Activated naive CD4-positive, alpha-beta T cell treated with anti-CD3 and anti-CD28 coated beads for 36 hours (primary cell): Measurements from ENCODE around the gene AUP1. TPM values are rescaled to one million over a fixed set of nuclear protein-coding genes. Genes with fewer than 3 reads are reported as not detected.
A peak's percentile ranks its signal among the peaks of the same experiment; 100 is the strongest.

Source experiments
- CTCF ChIA-PET: fragments of 350-600 bp; sonication (Branson Sonifier 250); formaldehyde crosslinking; loops from one replicate; lab custom pipeline; 2021; ENCODE audit warnings: antibody characterized with exemption; lab: Charles Lee
- DNase-seq: peaks from one replicate; pipeline ENCODE4 v3.0.0-alpha.2; 2020
- H3K27ac Mint-ChIP-seq: one replicate; pipeline ENCODE4 v1.8.0; 2021; ENCODE audit warnings: mild to moderate bottlenecking, mixed read lengths
- H3K27me3 Mint-ChIP-seq: one replicate; pipeline ENCODE4 v1.8.0; 2021; ENCODE audit warnings: low read depth, mixed read lengths
- H3K36me3 Mint-ChIP-seq: one replicate; pipeline ENCODE4 v1.8.0; 2021; ENCODE audit warnings: low read depth, mixed read lengths
- H3K4me1 Mint-ChIP-seq: one replicate; pipeline ENCODE4 v1.8.0; 2021; ENCODE audit warnings: low read depth, mixed read lengths
- H3K4me3 Mint-ChIP-seq: one replicate; pipeline ENCODE4 v1.8.0; 2021; ENCODE audit warnings: mild to moderate bottlenecking, moderate library complexity, mixed read lengths
- H3K9me3 Mint-ChIP-seq: one replicate; pipeline ENCODE4 v1.8.0; 2021; ENCODE audit warnings: mixed read lengths
- intact Hi-C: fragments of 100-400 bp; cut with micrococcal nuclease; formaldehyde crosslinking; loops from one replicate; pipeline ENCODE4 v1.15.1; 2023
- total RNA-seq, 2 experiments: library from RNA; stranded (reverse); gene quantifications; one replicate each; pipeline ENCODE4 v1.2.3, GENCODE V29; 2021

AUP1 gene
- total RNA-seq, 2 experiments from 2014 or later, result 77.4 to 78.5 TPM

DNA sequence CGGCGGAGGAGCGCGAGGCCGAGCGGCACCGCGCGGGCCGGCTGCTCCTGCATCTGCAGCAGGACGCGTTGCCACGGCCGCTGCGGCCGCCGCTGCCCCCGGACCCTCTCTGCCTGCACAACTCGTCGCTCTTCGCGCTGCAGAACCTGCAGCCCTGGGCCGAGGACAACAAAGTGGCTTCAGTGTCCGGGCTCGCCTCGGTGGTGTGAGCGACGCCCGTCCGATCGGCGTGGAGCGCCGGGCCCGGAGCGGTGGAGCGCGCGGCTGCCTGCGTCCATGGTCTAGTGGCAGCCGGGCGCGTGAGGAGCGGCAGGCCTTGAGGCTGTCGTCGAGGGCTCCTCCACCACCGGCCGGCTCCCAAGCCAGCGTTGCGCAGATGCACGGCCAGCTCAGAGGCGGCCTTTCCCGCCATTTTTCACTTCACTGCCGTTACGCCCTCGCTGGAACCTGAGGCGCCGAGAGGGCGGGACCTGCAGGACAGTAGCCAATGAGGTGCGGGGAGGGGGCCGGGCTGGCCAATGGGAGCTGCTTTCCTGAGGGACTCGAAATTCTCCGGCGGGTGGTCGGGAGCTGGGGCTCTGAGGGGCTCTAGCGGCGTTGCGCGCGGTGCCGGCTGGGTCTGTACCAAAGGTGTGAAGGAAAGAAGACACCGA, 13.4 kb downstream of the AUP1 start:
- Mint-ChIP-seq H3K9me3 (no peaks in the 10 kb centered on the region), H3K4me1 (peaks cover 17% of the 10 kb centered on the region), H3K36me3 (peaks cover 1% of the 10 kb centered on the region), H3K27ac (no peak overlapping the region), H3K4me3 (peak overlapping the region; percentile 51), H3K27me3 (peaks cover 70% of the 10 kb centered on the region)
- CTCF ChIA-PET, result interaction anchor here (0.6 to 1.3 kb wide), 2 partner anchors 34 to 56 kb away, joined by 3 read pairs; no protein-coding TSS in a partner anchor
- peak; percentile 79 for DNase-seq
- intact Hi-C loops, result loop anchor here (1.0 kb wide), 3 partner anchors 9 to 18 kb away; partner anchors contain the start of genes AUP1, HTRA2 and PCGF1

DNA sequence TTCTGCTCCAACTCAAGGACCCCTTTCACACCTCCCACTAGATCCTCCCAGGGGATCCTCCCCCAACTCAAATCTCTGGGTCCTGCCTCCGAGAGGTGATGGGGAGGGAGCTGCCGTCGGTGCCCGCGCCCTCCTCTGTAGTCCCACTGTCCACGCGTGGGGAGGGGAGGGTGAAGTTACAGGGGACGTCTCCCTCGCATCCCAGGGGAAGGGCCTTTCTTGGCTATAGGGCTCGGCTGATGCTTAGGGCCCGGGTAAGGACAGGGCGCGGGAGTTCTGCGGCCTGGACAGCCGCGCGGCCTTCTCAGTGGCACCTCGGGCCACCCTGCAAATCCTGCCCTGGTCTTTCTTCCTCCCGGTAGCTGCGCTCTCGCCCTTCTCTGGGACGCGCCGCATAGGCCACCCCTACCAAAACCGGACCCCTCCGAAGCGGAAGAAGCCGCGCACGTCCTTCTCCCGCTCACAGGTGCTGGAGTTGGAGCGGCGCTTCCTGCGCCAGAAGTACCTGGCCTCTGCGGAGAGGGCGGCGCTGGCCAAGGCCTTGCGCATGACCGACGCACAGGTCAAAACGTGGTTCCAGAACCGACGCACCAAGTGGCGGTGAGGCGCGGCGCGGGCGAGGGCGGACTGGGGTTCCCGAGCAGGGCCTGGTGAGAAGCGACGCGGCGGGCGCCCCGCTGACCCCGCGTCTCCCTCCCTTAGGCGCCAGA, 14.1 kb downstream of the AUP1 start:
- intact Hi-C loops, result no loop called here
- CTCF ChIA-PET, result interaction anchor here (1.1 to 1.3 kb wide), 3 partner anchors 14 to 72 kb away, joined by 3 read pairs; no protein-coding TSS in a partner anchor
- Mint-ChIP-seq H3K27me3 (peaks cover 71% of the 10 kb centered on the region), H3K4me1 (peaks cover 17% of the 10 kb centered on the region), H3K36me3 (peaks cover 1% of the 10 kb centered on the region), H3K9me3 (no peaks in the 10 kb centered on the region), H3K27ac (no peak overlapping the region), H3K4me3 (peak overlapping the region; percentile 56)
- no peak for DNase-seq

- DNase-seq, result no peak
- Mint-ChIP-seq H3K27me3 (peaks cover 67% of the 10 kb centered on the region), H3K36me3 (peaks cover 1% of the 10 kb centered on the region), H3K4me3 (peak within 1 kb of the TSS; percentile 56), H3K9me3 (no peaks in the 10 kb centered on the region), H3K4me1 (peaks cover 17% of the 10 kb centered on the region), H3K27ac (no peak within 1 kb of the TSS)
- CTCF ChIA-PET, result interaction anchor here (1.1 to 1.3 kb wide), 3 partner anchors 14 to 72 kb away, joined by 3 read pairs; no protein-coding TSS in a partner anchor
- intact Hi-C loops, result no loop called here
Measured at GRCh38 chr2:74514368-74515270, 14.9 kb downstream of the AUP1 start, which contains the start of gene TLX2. TSS of gene TLX2 (plus strand) at chr2:74514450. CDS start at chr2:74514807, 357 bp downstream.

DNA sequence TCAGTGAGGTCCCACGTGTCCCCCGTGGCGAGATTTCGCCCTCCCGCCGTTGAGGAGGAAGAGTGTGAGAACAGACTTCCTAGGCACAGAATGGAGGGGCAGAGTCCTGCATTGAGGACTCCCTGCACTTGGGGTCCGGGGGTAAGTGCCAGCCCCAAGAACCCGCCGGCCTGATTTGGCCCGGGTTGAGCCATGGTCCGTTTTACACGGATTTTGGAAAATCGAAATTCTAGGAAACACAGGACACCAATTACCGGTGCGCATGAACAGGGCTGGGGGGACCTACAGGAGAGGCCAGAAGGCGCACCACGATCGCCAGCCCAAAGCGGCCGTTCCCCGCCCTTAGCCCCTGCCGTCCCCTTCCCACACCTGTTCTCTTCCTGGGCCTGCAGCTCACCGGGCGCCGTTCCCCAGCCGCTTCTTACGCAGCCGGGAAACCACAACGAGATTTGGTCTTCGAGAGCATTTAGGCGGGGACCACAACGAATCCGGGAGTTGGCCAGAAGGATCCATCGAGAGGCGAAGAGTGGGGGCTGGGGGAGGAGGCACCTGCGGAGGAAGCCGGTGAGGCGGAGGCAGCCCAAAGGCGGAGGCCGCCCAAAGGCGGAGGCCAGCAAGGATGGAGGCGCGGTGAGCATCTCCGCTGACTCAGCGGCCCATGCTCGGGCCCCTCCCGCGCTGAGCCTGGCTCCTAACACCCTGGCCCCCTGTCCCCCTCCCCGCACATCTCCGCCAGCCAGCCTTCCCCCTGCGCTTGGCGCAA, 15.7 kb downstream of the AUP1 start:
- H3K4me3 Mint-ChIP-seq, result peak overlapping the region; percentile 32

GRCh38 chr2:74512744-74513604, 16.5 kb downstream of the AUP1 start:
- Mint-ChIP-seq H3K27ac (no peak overlapping the region), H3K4me3 (no peak overlapping the region), H3K4me1 (peaks cover 25% of the 10 kb centered on the region), H3K27me3 (peaks cover 55% of the 10 kb centered on the region), H3K9me3 (no peaks in the 10 kb centered on the region), H3K36me3 (peaks cover 1% of the 10 kb centered on the region)
- DNase-seq, result no peak
- intact Hi-C loops, result no loop called here
- CTCF ChIA-PET, result no interaction called here

More for the DNA sequence above, 15.7 kb downstream of the AUP1 start:
- intact Hi-C loops, result no loop called here
- Mint-ChIP-seq H3K36me3 (peaks cover 1% of the 10 kb centered on the region), H3K27me3 (peaks cover 61% of the 10 kb centered on the region), H3K27ac (no peak overlapping the region), H3K4me1 (peaks cover 18% of the 10 kb centered on the region), H3K9me3 (no peaks in the 10 kb centered on the region)
- CTCF ChIA-PET, result no interaction called here
- DNase-seq, result peak; percentile 51

- Mint-ChIP-seq H3K4me3 (no peak overlapping the region), H3K9me3 (no peaks in the 10 kb centered on the region), H3K4me1 (peaks cover 26% of the 10 kb centered on the region), H3K27ac (no peak overlapping the region), H3K27me3 (peaks cover 42% of the 10 kb centered on the region), H3K36me3 (peaks cover 7% of the 10 kb centered on the region)
- intact Hi-C loops, result no loop called here
- no peak for DNase-seq
- CTCF ChIA-PET, result interaction anchor here (1.3 to 2.2 kb wide), 3 partner anchors 18 to 29 kb away, joined by 6 to 9 read pairs (median 6); partner anchors contain the start of genes AUP1, CCDC142, HTRA2 and TTC31
Measured at GRCh38 chr2:74511104-74511989, 18.2 kb downstream of the AUP1 start.

GRCh38 chr2:74510272-74510671, 19.2 kb downstream of the AUP1 start:
- no peak for DNase-seq
- H3K4me1 Mint-ChIP-seq, result peaks cover 23% of the 10 kb centered on the region
- CTCF ChIA-PET, result interaction anchor here (1.1 to 2.9 kb wide), 5 partner anchors 19 to 78 kb away, joined by 6 to 14 read pairs (median 7); partner anchors contain the start of genes AUP1, CCDC142, HTRA2 and TTC31
- no peak overlapping the region for H3K27ac Mint-ChIP-seq
- H3K27me3 Mint-ChIP-seq, result peaks cover 35% of the 10 kb centered on the region
- no peak overlapping the region for H3K4me3 Mint-ChIP-seq
- intact Hi-C loops, result no loop called here
- H3K9me3 Mint-ChIP-seq, result no peaks in the 10 kb centered on the region
- peaks cover 13% of the 10 kb centered on the region for H3K36me3 Mint-ChIP-seq

GRCh38 chr2:74507926-74508520, 21.5 kb downstream of the AUP1 start:
- intact Hi-C loops, result loop anchor here (1.0 to 10.0 kb wide), 9 partner anchors 8 to 447 kb away; partner anchors contain the start of genes AUP1, DOK1, HK2 and HTRA2
- CTCF ChIA-PET, result interaction anchor here (1.1 to 2.9 kb wide), 3 partner anchors 24 to 80 kb away, joined by 3 to 14 read pairs (median 3); partner anchors contain the start of genes CCDC142 and TTC31
- peak; percentile 45 for DNase-seq
- H3K27me3 Mint-ChIP-seq, result peaks cover 40% of the 10 kb centered on the region
- H3K4me3 Mint-ChIP-seq, result peak overlapping the region; percentile 91
- peaks cover 24% of the 10 kb centered on the region for H3K36me3 Mint-ChIP-seq
- peak overlapping the region; percentile 98 for H3K27ac Mint-ChIP-seq
- H3K4me1 Mint-ChIP-seq, result peaks cover 36% of the 10 kb centered on the region
- no peaks in the 10 kb centered on the region for H3K9me3 Mint-ChIP-seq

- Mint-ChIP-seq H3K36me3 (peaks cover 24% of the 10 kb centered on the region), H3K4me3 (peak within 1 kb of the TSS; percentile 91), H3K9me3 (no peaks in the 10 kb centered on the region), H3K27me3 (peaks cover 41% of the 10 kb centered on the region), H3K27ac (peak within 1 kb of the TSS; percentile 98), H3K4me1 (peaks cover 40% of the 10 kb centered on the region)
- CTCF ChIA-PET, result interaction anchor here (1.1 to 1.8 kb wide), 2 partner anchors 26 to 81 kb away, joined by 3 to 14 read pairs; no protein-coding TSS in a partner anchor
- intact Hi-C loops, result loop anchor here (1.0 to 10.0 kb wide), 9 partner anchors 9 to 447 kb away; partner anchors contain the start of genes AUP1, DOK1, HK2 and HTRA2
- DNase-seq, result peak; percentile 99
Measured at GRCh38 chr2:74507145-74507925, 22.2 kb downstream of the AUP1 start, which contains the start of gene PCGF1. TSS of gene PCGF1 (minus strand) at chr2:74507695. CDS start at chr2:74507668, 27 bp downstream.
